GM12873 (cell line): ENCODE measurements around the gene KRTAP10-1.

Experiments
- CTCF ChIP-seq: IDR thresholded peaks from 2 replicates; pipeline ENCODE4 v1.5.1; 2012; ENCODE audit warnings: low read depth, mild to moderate bottlenecking, moderate library complexity, low read length, control low read depth; ENCODE audit not compliant: insufficient read depth; ENCODE audit errors: missing control alignments

The KRTAP10-1 gene, protein sequence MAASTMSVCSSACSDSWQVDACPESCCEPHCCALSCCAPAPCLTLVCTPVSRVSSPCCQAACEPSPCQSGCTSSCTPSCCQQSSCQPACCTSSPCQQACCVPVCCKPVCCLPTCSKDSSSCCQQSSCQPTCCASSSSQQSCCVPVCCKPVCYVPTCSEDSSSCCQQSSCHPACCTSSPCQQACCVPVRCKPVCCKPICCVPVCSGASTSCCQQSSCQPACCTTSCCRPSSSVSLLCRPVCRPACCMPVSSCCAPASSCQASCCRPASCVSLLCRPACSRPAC

GRCh38 chr21:44539991-44540666 lies at the start of gene KRTAP10-1:
Gene KRTAP10-1 (minus strand): TSS chr21:44540195. CDS start chr21:44540150, 45 bp downstream.
- no peak for TF ChIP-seq CTCF

DNA sequence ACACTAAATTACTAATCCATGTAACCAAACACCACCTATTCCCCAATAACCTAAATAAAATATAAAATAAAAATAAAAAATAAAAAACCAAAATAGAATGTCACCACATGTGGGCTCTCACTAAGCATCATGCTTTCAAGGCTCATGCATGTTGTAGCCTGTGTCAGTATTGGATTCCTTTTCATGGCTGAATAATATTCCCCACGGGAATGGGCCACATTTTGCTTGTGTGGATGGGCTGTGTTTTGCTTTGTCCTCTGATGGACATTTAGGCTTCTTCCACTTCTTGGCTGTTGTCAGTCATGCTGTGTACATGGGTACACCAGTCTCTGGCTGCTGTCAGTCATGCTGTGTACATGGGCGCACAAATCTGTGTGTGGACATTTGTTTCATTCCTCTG lies 49.1 kb upstream of the KRTAP10-1 start:
- no peak for TF ChIP-seq CTCF

- no peak for TF ChIP-seq CTCF
Observed at GRCh38 chr21:44585892-44586291, 45.9 kb upstream of the KRTAP10-1 start.

- TF ChIP-seq CTCF, result no peak
Observed at GRCh38 chr21:44583800-44584147, 43.8 kb upstream of the KRTAP10-1 start.

- no peak for TF ChIP-seq CTCF
Observed at GRCh38 chr21:44583089-44583799, 43.2 kb upstream of the KRTAP10-1 start.

GRCh38 chr21:44582055-44582454 lies 42.1 kb upstream of the KRTAP10-1 start:
- TF ChIP-seq CTCF, result no peak

DNA sequence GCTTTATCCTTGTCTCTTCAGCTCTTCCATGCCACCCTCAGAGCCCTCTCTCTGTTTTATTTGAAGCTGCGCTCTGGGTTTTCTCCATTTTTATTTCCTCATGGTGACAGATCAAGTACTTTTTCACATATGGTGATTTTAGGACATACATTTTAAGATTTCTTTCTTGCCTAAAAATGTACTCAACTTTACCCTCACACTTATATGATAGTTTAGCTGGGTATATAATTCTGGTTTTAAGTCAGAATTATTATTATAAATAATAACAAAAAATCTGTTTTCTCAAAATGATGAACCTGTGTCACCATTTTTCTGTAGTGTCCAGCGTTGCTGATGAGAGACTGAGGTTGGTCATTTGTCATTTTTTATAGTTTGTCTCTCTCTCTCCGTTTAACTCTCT lies 41.2 kb upstream of the KRTAP10-1 start:
- TF ChIP-seq CTCF, result no peak
